Parathyroid adenoma (tissue), 2 donors: ENCODE measurements around the gene GALNT18.

Experiments used
- H2AFZ ChIP-seq: fragments of 300-600 bp; sonication (generic); one replicate; pipeline ENCODE4 v1.7.0; 2017; ENCODE audit warnings: antibody characterized with exemption, mild to moderate bottlenecking
- H3K27ac ChIP-seq: fragments of 300-600 bp; sonication (generic); one replicate; pipeline ENCODE4 v1.7.0; 2017
- H3K27me3 ChIP-seq: fragments of 300-600 bp; sonication (generic); one replicate; pipeline ENCODE4 v1.7.0; 2017; ENCODE audit warnings: low read length; ENCODE audit not compliant: control insufficient read depth, insufficient read depth
- H3K36me3 ChIP-seq: fragments of 300-600 bp; sonication (generic); one replicate; pipeline ENCODE4 v1.7.0; 2017; ENCODE audit warnings: low read length; ENCODE audit not compliant: control insufficient read depth, insufficient read depth
- H3K4me1 ChIP-seq: fragments of 300-600 bp; sonication (generic); one replicate; pipeline ENCODE4 v1.7.0; 2017; ENCODE audit warnings: control low read depth
- H3K4me2 ChIP-seq: fragments of 300-600 bp; sonication (generic); one replicate; pipeline ENCODE4 v1.7.0; 2017; ENCODE audit warnings: low read length
- H3K4me3 ChIP-seq: fragments of 300-600 bp; sonication (generic); one replicate; pipeline ENCODE4 v1.7.0; 2017; ENCODE audit warnings: low read depth, low read length
- H3K79me2 ChIP-seq: fragments of 300-600 bp; sonication (generic); one replicate; pipeline ENCODE4 v1.7.0; 2017; ENCODE audit warnings: control low read depth
- H3K9ac ChIP-seq: fragments of 300-600 bp; sonication (generic); one replicate; pipeline ENCODE4 v1.7.0; 2017; ENCODE audit warnings: mild to moderate bottlenecking
- H3K9me3 ChIP-seq: fragments of 300-600 bp; sonication (generic); one replicate; pipeline ENCODE4 v1.7.0; 2017; ENCODE audit warnings: low read length; ENCODE audit not compliant: control insufficient read depth
- TF ChIP-seq, protein P1 (sequence below): fragments of 300-600 bp; sonication (generic); IDR thresholded peaks from one replicate; pipeline ENCODE4 v1.7.0; 2017; ENCODE audit warnings: antibody characterized with exemption, mild to moderate bottlenecking
- donor health status: primary hyperparathyroidism.

Gene GALNT18

DNA sequence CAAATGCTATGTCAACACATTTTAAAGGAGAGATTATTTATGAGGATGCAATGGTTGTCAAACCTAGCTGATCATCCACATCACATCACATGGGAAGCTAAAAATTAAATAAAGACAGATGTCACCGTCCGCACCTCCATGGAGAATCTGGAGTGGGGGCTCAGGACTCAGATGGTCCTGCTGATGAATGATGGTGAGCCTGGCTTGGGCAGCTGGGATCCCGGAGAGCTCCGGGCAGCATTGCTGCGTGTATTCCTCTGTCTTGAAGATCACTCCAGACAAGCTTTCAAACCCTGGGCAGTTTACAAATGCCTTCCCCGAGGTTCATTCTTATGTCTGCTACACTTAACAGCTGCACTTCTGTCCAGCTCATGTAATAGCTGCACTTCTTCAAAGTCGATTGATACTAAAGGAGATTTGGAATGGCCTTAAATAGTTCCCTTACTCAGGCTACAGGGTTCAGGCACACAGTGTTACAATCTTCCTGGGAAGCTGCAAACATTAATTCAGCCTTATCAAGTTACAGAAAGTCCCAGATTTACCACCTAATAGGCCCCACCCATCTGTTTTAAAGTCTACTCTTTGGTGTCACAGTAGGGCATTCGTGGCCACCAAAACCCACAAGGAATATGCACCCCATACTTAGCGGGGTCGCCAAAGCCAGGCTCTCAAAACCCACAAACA lies 234.0 kb downstream of the GALNT18 start:
- Histone ChIP-seq H2AFZ (no peak overlapping the region), H3K4me3 (no peak overlapping the region), H3K4me1 (no peaks in the 10 kb centered on the region), H3K27me3 (no peaks in the 10 kb centered on the region), H3K27ac (no peak overlapping the region), H3K79me2 (no peaks in the 10 kb centered on the region), H3K4me2 (no peak overlapping the region), H3K9me3 (no peaks in the 10 kb centered on the region), H3K36me3 (no peaks in the 10 kb centered on the region), H3K9ac (no peak overlapping the region)
- TF ChIP-seq, protein P1, sequence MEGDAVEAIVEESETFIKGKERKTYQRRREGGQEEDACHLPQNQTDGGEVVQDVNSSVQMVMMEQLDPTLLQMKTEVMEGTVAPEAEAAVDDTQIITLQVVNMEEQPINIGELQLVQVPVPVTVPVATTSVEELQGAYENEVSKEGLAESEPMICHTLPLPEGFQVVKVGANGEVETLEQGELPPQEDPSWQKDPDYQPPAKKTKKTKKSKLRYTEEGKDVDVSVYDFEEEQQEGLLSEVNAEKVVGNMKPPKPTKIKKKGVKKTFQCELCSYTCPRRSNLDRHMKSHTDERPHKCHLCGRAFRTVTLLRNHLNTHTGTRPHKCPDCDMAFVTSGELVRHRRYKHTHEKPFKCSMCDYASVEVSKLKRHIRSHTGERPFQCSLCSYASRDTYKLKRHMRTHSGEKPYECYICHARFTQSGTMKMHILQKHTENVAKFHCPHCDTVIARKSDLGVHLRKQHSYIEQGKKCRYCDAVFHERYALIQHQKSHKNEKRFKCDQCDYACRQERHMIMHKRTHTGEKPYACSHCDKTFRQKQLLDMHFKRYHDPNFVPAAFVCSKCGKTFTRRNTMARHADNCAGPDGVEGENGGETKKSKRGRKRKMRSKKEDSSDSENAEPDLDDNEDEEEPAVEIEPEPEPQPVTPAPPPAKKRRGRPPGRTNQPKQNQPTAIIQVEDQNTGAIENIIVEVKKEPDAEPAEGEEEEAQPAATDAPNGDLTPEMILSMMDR, result no peak

DNA sequence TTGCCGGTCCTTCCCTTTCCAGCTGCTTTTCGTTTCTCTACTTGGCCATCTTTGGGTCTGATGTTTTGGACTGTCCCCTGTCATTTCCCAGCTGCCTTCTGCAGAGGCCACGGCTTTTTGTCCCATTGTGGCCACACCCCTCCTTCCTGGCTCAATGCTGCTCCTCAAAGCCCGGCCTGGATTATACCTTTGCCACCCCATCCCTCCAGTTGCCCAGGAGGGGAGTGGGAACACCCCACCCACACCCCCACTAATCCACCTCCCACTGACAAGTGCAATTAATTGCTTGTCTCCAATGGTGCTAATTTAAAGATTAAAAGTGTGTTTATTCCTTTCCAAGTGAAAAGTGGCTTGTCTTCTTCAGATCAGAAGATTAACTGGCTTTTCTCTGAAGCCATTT lies 234.6 kb downstream of the GALNT18 start:
- Histone ChIP-seq H3K27ac (no peak overlapping the region), H3K4me2 (no peak overlapping the region), H3K9ac (no peak overlapping the region), H3K4me1 (no peaks in the 10 kb centered on the region), H3K79me2 (no peaks in the 10 kb centered on the region), H3K4me3 (no peak overlapping the region), H3K9me3 (no peaks in the 10 kb centered on the region), H3K27me3 (no peaks in the 10 kb centered on the region), H2AFZ (no peak overlapping the region), H3K36me3 (no peaks in the 10 kb centered on the region)
- TF ChIP-seq, protein P1, result no peak

DNA sequence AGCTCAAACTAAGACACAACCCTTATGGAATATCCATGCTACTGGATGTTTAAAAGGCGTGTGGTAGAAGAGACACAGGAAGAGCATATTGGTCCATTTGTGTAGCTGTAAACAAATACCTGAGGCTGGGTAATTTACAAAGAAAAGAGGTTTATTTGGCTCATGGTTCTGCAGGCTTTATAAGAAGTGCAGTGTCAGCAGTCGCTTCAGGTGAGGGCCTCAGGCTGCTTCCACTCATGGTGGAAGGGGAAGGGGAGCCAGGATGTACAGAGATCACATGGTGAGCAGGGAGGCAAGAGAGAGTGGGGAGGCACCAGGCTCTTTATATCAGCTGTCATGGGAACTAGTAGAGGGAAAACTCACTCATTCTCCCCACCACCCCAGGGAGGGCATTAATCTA lies 237.0 kb downstream of the GALNT18 start:
- no peaks in the 10 kb centered on the region for H3K79me2 ChIP-seq
- H3K9ac ChIP-seq, result no peak overlapping the region
- no peak overlapping the region for H3K4me2 ChIP-seq
- TF ChIP-seq, protein P1, result no peak
- H3K36me3 ChIP-seq, result no peaks in the 10 kb centered on the region
- no peaks in the 10 kb centered on the region for H3K27me3 ChIP-seq
- no peaks in the 10 kb centered on the region for H3K4me1 ChIP-seq
- no peak overlapping the region for H2AFZ ChIP-seq
- no peak overlapping the region for H3K27ac ChIP-seq
- H3K9me3 ChIP-seq, result no peaks in the 10 kb centered on the region
- H3K4me3 ChIP-seq, result no peak overlapping the region

DNA sequence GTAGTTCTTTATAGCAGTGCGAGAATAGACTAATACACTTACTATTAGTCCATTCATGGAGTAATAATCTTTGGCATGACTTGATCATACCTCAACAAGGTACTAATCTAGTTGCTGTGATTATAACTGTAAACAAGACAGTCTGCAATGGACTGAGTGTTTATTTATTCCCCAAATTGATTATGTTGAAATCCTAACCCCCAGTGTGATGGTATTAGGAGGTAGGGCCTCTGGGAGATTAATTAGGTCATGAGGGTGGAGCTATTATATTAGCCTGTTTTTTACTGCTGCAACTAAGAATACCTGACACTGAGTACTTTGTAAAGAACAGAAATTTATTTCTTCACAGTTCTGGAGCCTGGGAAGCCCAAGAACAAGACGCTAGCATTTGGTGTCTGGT lies 237.8 kb downstream of the GALNT18 start:
- H3K4me1 ChIP-seq, result no peaks in the 10 kb centered on the region
- no peaks in the 10 kb centered on the region for H3K36me3 ChIP-seq
- H3K27me3 ChIP-seq, result no peaks in the 10 kb centered on the region
- H3K4me3 ChIP-seq, result no peak overlapping the region
- H2AFZ ChIP-seq, result no peak overlapping the region
- no peak overlapping the region for H3K9ac ChIP-seq
- H3K9me3 ChIP-seq, result no peaks in the 10 kb centered on the region
- TF ChIP-seq, protein P1, result no peak
- H3K4me2 ChIP-seq, result no peak overlapping the region
- no peak overlapping the region for H3K27ac ChIP-seq
- H3K79me2 ChIP-seq, result no peaks in the 10 kb centered on the region
